Measurements from ENCODE around the gene TRERF1. TPM values are rescaled to one million over a fixed set of nuclear protein-coding genes. Genes with fewer than 3 reads are reported as not detected.

The TRERF1 gene
- total RNA-seq, 4 donors from 2014 or later: 6.9 to 12.1 (median 8.8) TPM

DNA sequence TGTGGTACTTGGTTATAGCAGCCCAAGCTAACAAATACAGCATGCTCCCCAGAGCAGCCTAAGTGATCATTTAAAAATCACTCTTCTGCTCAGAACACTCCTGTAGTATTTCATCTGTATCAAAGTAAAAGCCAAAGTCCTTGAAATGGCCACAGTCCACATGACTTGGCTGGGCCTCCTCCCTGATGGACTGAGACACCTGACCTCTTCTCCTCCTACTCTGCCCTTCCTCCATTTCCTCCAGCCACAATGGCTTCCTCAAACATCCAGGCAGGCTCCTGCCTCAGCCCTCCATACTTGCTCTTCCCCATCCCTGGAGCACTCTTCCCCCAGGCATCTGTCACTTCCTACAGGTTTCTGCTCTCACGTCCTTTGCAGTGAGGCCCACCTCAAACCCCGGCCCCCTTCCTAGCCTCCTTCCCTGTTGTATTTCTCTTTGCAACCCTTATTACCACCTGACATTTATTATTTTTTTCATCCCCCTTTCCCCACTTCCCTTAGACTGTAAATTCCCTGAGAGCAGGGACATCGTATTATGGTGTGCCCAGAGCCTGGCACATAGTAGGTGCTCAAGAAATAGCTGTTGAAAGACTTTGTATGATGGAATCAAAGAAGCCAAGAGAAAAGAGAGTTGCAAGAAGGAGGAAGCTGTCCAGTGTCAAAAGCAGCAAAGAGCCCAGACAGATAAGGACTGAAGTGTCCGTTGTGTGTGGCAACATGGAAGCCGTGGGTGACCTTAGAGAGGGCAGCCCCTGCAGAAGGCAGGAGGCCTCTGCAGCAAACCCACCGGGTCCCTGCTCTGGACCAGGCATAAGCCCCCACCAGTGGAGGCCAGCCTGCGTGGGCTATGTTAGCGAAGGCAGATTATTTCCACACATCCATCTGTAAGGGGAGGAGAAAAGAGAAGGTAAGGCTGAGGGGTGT is 87.5 kb downstream of the TRERF1 start:
- H3K4me3 ChIP-seq (ENCODE audit: low read depth, poor library complexity, severe bottlenecking): no peak overlapping the region
- 89 to 92% methylated on average over 8 of the region's 8 CpGs for WGBS, 2 donors
- TF ChIP-seq, protein P1, sequence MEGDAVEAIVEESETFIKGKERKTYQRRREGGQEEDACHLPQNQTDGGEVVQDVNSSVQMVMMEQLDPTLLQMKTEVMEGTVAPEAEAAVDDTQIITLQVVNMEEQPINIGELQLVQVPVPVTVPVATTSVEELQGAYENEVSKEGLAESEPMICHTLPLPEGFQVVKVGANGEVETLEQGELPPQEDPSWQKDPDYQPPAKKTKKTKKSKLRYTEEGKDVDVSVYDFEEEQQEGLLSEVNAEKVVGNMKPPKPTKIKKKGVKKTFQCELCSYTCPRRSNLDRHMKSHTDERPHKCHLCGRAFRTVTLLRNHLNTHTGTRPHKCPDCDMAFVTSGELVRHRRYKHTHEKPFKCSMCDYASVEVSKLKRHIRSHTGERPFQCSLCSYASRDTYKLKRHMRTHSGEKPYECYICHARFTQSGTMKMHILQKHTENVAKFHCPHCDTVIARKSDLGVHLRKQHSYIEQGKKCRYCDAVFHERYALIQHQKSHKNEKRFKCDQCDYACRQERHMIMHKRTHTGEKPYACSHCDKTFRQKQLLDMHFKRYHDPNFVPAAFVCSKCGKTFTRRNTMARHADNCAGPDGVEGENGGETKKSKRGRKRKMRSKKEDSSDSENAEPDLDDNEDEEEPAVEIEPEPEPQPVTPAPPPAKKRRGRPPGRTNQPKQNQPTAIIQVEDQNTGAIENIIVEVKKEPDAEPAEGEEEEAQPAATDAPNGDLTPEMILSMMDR (IDR thresholded peaks at IDR 0.05): no peak
- TF ChIP-seq POLR2A (IDR thresholded peaks at IDR 0.05): no peak
- intact Hi-C loops (cut with DNase I; ENCODE audit: low total_unique reads): no loop called here
- DNase-seq (ENCODE audit: low spot score in 2 of 2): peak in 1 of 2 donors; percentile 34

DNA sequence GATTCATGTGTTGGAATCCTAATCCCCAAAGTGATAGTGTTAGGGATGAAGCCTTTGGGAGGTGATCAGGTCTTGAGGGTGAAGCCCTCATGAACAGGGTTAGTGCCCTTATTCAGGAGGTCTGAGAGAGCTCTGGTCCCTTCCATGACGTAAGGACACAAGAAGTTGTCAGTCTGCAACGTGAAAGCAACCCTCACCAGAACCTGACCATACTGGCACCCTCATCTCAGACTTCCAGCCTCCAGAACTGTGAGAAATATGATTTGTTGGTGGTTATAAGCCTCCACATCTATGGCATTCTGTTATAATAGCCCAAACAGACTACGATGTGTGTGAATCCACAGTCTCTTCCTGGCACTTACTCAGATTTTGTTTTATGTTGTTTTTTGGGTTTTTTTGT is 90.7 kb downstream of the TRERF1 start:
- no peak for DNase-seq (ENCODE audit: low spot score in 2 of 2)
- WGBS, 2 donors: 95 to 96% methylated on average over 3 of the region's 3 CpGs
- intact Hi-C loops (cut with DNase I; ENCODE audit: low total_unique reads): no loop called here
- H3K4me3 ChIP-seq (ENCODE audit: low read depth, poor library complexity, severe bottlenecking): no peak overlapping the region
- TF ChIP-seq, protein P1 (IDR thresholded peaks at IDR 0.05): no peak
- no peak for TF ChIP-seq POLR2A (IDR thresholded peaks at IDR 0.05)

DNA sequence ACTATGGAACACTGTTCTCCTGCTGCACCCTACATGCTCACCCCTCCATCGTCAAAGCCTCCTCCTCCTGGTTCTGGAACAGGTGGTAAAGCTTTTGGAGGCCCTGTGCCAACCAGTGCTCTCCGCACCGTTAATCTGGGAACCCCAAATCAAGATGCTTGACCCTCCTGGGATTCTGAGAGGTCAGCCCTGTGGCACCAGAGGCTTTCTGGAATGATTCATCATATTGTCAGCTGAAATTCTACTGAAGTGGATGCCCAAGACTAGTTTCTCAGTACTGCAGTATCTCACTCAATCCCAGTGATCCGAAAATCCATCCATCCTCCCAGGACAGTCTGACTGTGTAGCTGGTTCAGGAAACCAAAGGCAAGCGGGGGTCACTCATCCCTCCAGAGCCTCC is 92.7 kb downstream of the TRERF1 start:
- intact Hi-C loops (cut with DNase I; ENCODE audit: low total_unique reads): no loop called here
- TF ChIP-seq, protein P1 (IDR thresholded peaks at IDR 0.05): no peak
- TF ChIP-seq POLR2A (IDR thresholded peaks at IDR 0.05): no peak
- no peak overlapping the region for H3K4me3 ChIP-seq (ENCODE audit: low read depth, poor library complexity, severe bottlenecking)
- WGBS, 2 donors: 87 to 95% methylated on average over 5 of the region's 5 CpGs
- DNase-seq (ENCODE audit: low spot score in 2 of 2): peak in 1 of 2 donors; percentile 72

DNA sequence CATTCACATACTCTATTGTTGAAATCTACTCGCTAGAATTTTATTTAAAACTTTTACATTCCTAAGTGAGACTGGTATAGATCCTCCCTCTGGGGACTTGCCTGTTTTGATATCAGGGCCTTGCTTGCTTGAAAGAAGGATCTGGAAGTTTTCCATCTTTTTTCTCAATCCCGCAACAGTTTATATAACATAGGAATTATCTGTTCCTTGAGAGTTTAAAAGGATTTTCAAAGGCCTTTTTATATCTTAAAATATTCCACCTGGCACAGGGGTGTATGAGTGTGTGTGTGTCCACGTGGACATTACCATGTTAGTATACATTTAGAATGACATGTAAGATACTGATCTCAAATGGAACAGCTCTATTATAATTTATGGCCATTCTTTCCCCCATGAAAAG is 96.3 kb downstream of the TRERF1 start:
- no peak for DNase-seq (ENCODE audit: low spot score in 2 of 2)
- WGBS, 2 donors: 74 to 77% methylated on average over 3 of the region's 3 CpGs
- intact Hi-C loops (cut with DNase I; ENCODE audit: low total_unique reads): no loop called here
- H3K4me3 ChIP-seq (ENCODE audit: low read depth, poor library complexity, severe bottlenecking): no peak overlapping the region
- TF ChIP-seq, protein P1 (IDR thresholded peaks at IDR 0.05): no peak
- TF ChIP-seq POLR2A (IDR thresholded peaks at IDR 0.05): no peak

DNA sequence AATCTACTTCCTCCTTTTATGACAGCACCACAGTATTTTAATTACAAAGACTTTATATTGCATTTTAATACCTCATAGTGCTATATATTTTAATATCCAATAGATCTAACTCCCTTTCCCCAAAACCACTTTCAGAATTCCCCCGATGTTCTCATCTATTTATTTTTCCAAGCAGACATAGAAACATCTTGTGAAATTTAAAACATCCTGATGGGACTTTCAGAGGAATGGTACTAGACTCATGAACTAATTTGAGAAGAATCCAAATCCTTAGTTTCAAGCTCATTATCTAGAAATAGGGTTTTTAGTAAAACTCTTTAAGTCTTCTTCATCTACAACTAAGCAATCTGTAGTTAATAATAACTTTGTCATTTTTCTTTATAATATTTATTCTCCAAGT is 97.0 kb downstream of the TRERF1 start:
- no peak for DNase-seq (ENCODE audit: low spot score in 2 of 2)
- TF ChIP-seq, protein P1 (IDR thresholded peaks at IDR 0.05): no peak
- TF ChIP-seq POLR2A (IDR thresholded peaks at IDR 0.05): no peak
- no peak overlapping the region for H3K4me3 ChIP-seq (ENCODE audit: low read depth, poor library complexity, severe bottlenecking)
- intact Hi-C loops (cut with DNase I; ENCODE audit: low total_unique reads): no loop called here
- WGBS, 2 donors: 75 to 88% methylated on average over 1 of the region's 1 CpG

Measured in lower leg skin (tissue), 4 donors.